A549 (cell line): ENCODE measurements around the gene EIF4G3. TPM values are rescaled to one million over a fixed set of nuclear protein-coding genes. Genes with fewer than 3 reads are reported as not detected.
"Not testable (repeated sequence)": the region's sequence is repeated elsewhere in the genome, so short reads cannot be mapped to it uniquely, and the experiment has no call there.

Experiments
- ATAC-seq, 2 experiments: fragments of 200-7000 bp in 1 of 2; fragments of >200 bp in 1 of 2; cut with Nextera tagmentation in 1 of 2; cut with Tn5 transposase in 1 of 2; 3 replicates each; pipeline versions ENCODE4 v1.8.0 to v1.9.1; 2018 to 2020; ENCODE audit warnings: mild to moderate bottlenecking in 1 of 2, moderate library complexity in 1 of 2
- CTCF ChIA-PET: fragments of 300-600 bp; sonication (Branson Sonifier 250); formaldehyde crosslinking; extraction: SDS; loops from one replicate; lab custom pipeline; 2021; ENCODE audit warnings: antibody characterized with exemption, inconsistent platforms; lab: Yijun Ruan, JAX
- POLR2A ChIA-PET: fragments of 350-600 bp; formaldehyde crosslinking; extraction: SDS; loops from one replicate; lab custom pipeline; 2021; ENCODE audit warnings: antibody characterized with exemption, inconsistent platforms; lab: Yijun Ruan, JAX
- DNase-seq, 2 experiments: peaks; one replicate each; pipeline versions ENCODE4 v3.0.0 to v3.0.0-alpha.2; 2011 to 2016; ENCODE audit warnings: low read depth in 1 of 2, low spot score in 1 of 2
- FAIRE-seq: peaks from 2 replicates; lab custom pipeline; 2011; peaks lifted over from hg19 to GRCh38; lab: Jason Lieb, UNC
- H3K27ac ChIP-seq, 2 experiments: fragments of >200 bp; sonication (Bioruptor Twin); formaldehyde crosslinking; 3 replicates each; pipeline ENCODE4 v1.5.1; 2016 to 2017
- H3K4me1 ChIP-seq: fragments of >200 bp; sonication (Bioruptor Twin); formaldehyde crosslinking; 3 replicates; pipeline ENCODE4 v1.6.1; 2016
- H3K4me2 ChIP-seq: fragments of >200 bp; sonication (Bioruptor Twin); formaldehyde crosslinking; 3 replicates; pipeline ENCODE4 v1.6.1; 2016
- H3K4me3 ChIP-seq: fragments of >200 bp; sonication (Bioruptor Twin); formaldehyde crosslinking; 3 replicates; pipeline ENCODE4 v1.5.1; 2016
- H3K9me3 ChIP-seq: fragments of >200 bp; sonication (Bioruptor Twin); formaldehyde crosslinking; 3 replicates; pipeline ENCODE4 v1.6.1; 2016
- BCL3 ChIP-seq: fragments of >200 bp; sonication (Bioruptor Twin); formaldehyde crosslinking; IDR thresholded peaks from 3 replicates; pipeline ENCODE4 v1.6.1; 2016
- CBX2 ChIP-seq: fragments of 200-600 bp; sonication (generic); IDR thresholded peaks from 2 replicates; pipeline ENCODE4 v1.6.1; 2016; ENCODE audit warnings: low read depth, mild to moderate bottlenecking, borderline replicate concordance
- CEBPB ChIP-seq, 2 experiments: fragments of >200 bp in 1 of 2; sonication (Bioruptor Twin) in 1 of 2; formaldehyde crosslinking in 1 of 2; IDR thresholded peaks; 2 replicates each; pipeline ENCODE4 v1.6.1; 2012 to 2016
- CHD2 ChIP-seq: fragments of 150-350 bp; IDR thresholded peaks from 2 replicates; pipeline ENCODE4 v1.6.1; 2014; ENCODE audit warnings: low read length; ENCODE audit not compliant: partially characterized antibody
- CHD4 ChIP-seq: fragments of 200-600 bp; sonication (generic); IDR thresholded peaks from 2 replicates; pipeline ENCODE4 v1.6.1; 2016; ENCODE audit warnings: antibody characterized with exemption, mild to moderate bottlenecking, borderline replicate concordance
- EHMT2 ChIP-seq: fragments of 200-600 bp; sonication (generic); IDR thresholded peaks from 2 replicates; pipeline ENCODE4 v1.6.1; 2016; ENCODE audit warnings: antibody characterized with exemption, low read depth, mild to moderate bottlenecking, moderate library complexity
- EP300 ChIP-seq, 2 experiments: fragments of >200 bp; sonication (Bioruptor Twin); formaldehyde crosslinking; IDR thresholded peaks; 2 replicates in 1 of 2; 3 replicates in 1 of 2; pipeline ENCODE4 v1.6.1; 2016 to 2017
- ESRRA ChIP-seq: fragments of 150-350 bp; IDR thresholded peaks from 2 replicates; pipeline ENCODE4 v1.6.1; 2014; ENCODE audit warnings: mild to moderate bottlenecking, low read length, borderline replicate concordance
- HOXB5 ChIP-seq: fragments of 250-450 bp; sonication (Bioruptor Pico); IDR thresholded peaks from 2 replicates; pipeline ENCODE4 v1.5.0; 2020; ENCODE audit warnings: mild to moderate bottlenecking, moderate library complexity
- JUN ChIP-seq, 2 experiments: fragments of >200 bp; sonication (Bioruptor Twin); formaldehyde crosslinking; IDR thresholded peaks; 2 replicates in 1 of 2; 3 replicates in 1 of 2; pipeline ENCODE4 v1.6.1; 2016 to 2017
- MAX ChIP-seq: IDR thresholded peaks from 2 replicates; pipeline ENCODE4 v1.6.1; 2012
- MYC ChIP-seq: IDR thresholded peaks from 2 replicates; pipeline ENCODE4 v1.6.1; 2012; ENCODE audit warnings: mild to moderate bottlenecking, inconsistent platforms, low read length, improper control_type of control experiment, borderline replicate concordance
- NPAS2 ChIP-seq: fragments of 250-450 bp; sonication (Bioruptor Pico); IDR thresholded peaks from 2 replicates; pipeline ENCODE4 v1.8.0; 2022; ENCODE audit warnings: mild to moderate bottlenecking, moderate library complexity, borderline replicate concordance
- PHF8 ChIP-seq: fragments of 200-600 bp; sonication (generic); IDR thresholded peaks from 2 replicates; pipeline ENCODE4 v1.6.1; 2016; ENCODE audit warnings: low read depth, mild to moderate bottlenecking, antibody characterized with exemption, moderate library complexity, borderline replicate concordance
- RAD21 ChIP-seq, 2 experiments: fragments of >200 bp in 1 of 2; sonication (Bioruptor Twin) in 1 of 2; formaldehyde crosslinking in 1 of 2; IDR thresholded peaks in 1 of 2; conservative IDR thresholded peaks in 1 of 2; 2 replicates in 1 of 2; 3 replicates in 1 of 2; pipeline ENCODE4 v1.6.1; 2012 to 2018; ENCODE audit warnings: inconsistent platforms in 1 of 2
- RARB ChIP-seq: fragments of 250-450 bp; sonication (Bioruptor Pico); IDR thresholded peaks from 2 replicates; pipeline ENCODE4 v1.8.0; 2021; ENCODE audit warnings: mild to moderate bottlenecking, moderate library complexity
- RCOR1 ChIP-seq: fragments of 150-350 bp; IDR thresholded peaks from 2 replicates; pipeline ENCODE4 v1.6.1; 2014; ENCODE audit warnings: antibody characterized with exemption, low read length, low read depth
- REST ChIP-seq: fragments of 200-600 bp; sonication (generic); IDR thresholded peaks from 2 replicates; pipeline ENCODE4 v1.6.1; 2016; ENCODE audit warnings: antibody characterized with exemption, mild to moderate bottlenecking, moderate library complexity
- RFX5 ChIP-seq: fragments of 450-650 bp; IDR thresholded peaks from 2 replicates; pipeline ENCODE4 v1.7.1; 2014; ENCODE audit warnings: antibody characterized with exemption, mild to moderate bottlenecking, moderate library complexity
- SMC3 ChIP-seq: fragments of >200 bp; sonication (Bioruptor Twin); formaldehyde crosslinking; IDR thresholded peaks from 3 replicates; pipeline ENCODE4 v1.6.1; 2018; ENCODE audit warnings: inconsistent platforms
- TFCP2L1 ChIP-seq: fragments of 250-450 bp; sonication (Bioruptor Pico); IDR thresholded peaks from 2 replicates; pipeline ENCODE4 v1.5.0; 2021; ENCODE audit warnings: mild to moderate bottlenecking
- USF2 ChIP-seq: fragments of 450-650 bp; IDR thresholded peaks from 2 replicates; pipeline ENCODE4 v1.6.1; 2014; ENCODE audit warnings: antibody characterized with exemption
- ZC3H11A ChIP-seq: fragments of 450-650 bp; IDR thresholded peaks from 2 replicates; pipeline ENCODE4 v1.6.1; 2014; ENCODE audit warnings: antibody characterized with exemption, mild to moderate bottlenecking
- ZNF302 ChIP-seq: fragments of 250-450 bp; sonication (Bioruptor Pico); IDR thresholded peaks from 2 replicates; pipeline ENCODE4 v1.9.0; 2021; ENCODE audit warnings: inconsistent platforms, mild to moderate bottlenecking, moderate library complexity
- WGBS: methylation state at CpG from one replicate; pipeline ENCODE4 v1.1.6; 2017; ENCODE audit errors: missing lambda C conversion rate; 5-methylcytosine and 5-hydroxymethylcytosine counted together
- polyA plus RNA-seq, 4 experiments: library from polyadenylated mRNA; depleted of rRNA in 3 of 4; stranded (reverse); fragments of >200 nt; fragmentation: RNase III in 1 of 4; extraction: RNeasy Plus Mini Kit Qiagen cat#74134 plus additional on column Dnase treatment in 1 of 4; gene quantifications; 2 replicates in 3 of 4; 3 replicates in 1 of 4; pipeline ENCODE4 v1.2.3, GENCODE V29; 2011 to 2017

Gene EIF4G3
- polyA plus RNA-seq, 2 of the 4 experiments (the other 2 are of a cell fraction): 25.0 to 51.3 TPM

GRCh38 chr1:21212126-21212525 is 35.4 kb upstream of the EIF4G3 start:
- H3K4me3 ChIP-seq: no peak overlapping the region
- TF ChIP-seq RAD21 (conservative IDR thresholded peaks at IDR 0.05 in 1 of 2, IDR thresholded peaks at IDR 0.05 in 1 of 2) (no peak), NPAS2 (no peak), ESRRA (no peak), JUN (IDR thresholded peaks at IDR 0.05) (no peak), RARB (CRISPR knock-in tag) (no peak), EHMT2 (no peak), RFX5 (no peak), PHF8 (no peak), EP300 (IDR thresholded peaks at IDR 0.05) (no peak), BCL3 (no peak), SMC3 (no peak), MAX (no peak), TFCP2L1 (CRISPR knock-in tag) (no peak), HOXB5 (no peak), RCOR1 (no peak), CBX2 (no peak), USF2 (no peak), CHD2 (no peak), CHD4 (no peak)
- TF ChIP-seq, all 56 proteins: peak for 0
- ATAC-seq (0 out of 6 replicates have a peak, but pooled peaks of 1 of the 2 experiments have one; percentile 30), FAIRE-seq (no peak), DNase-seq (no peak)
- H3K27ac ChIP-seq: no peak overlapping the region
- no peaks in the 10 kb centered on the region for H3K9me3 ChIP-seq
- POLR2A ChIA-PET: no interaction called here
- CTCF ChIA-PET: interaction anchor here (1.3 to 1.6 kb wide), 3 partner anchors 18 to 515 kb away, joined by 3 read pairs; no protein-coding TSS in a partner anchor
- peaks cover 7% of the 10 kb centered on the region; the same call in 2 of the 3 replicates for H3K4me1 ChIP-seq
- 0 out of 3 replicates have a peak overlapping the region, but pooled peaks have one; percentile 6 for H3K4me2 ChIP-seq
- 8% methylated on average over 3 of the region's 3 CpGs for WGBS

GRCh38 chr1:21208137-21208700 is 31.5 kb upstream of the EIF4G3 start:
- H3K27ac ChIP-seq, H3K4me3 ChIP-seq, H3K9me3 ChIP-seq, POLR2A ChIA-PET, ATAC-seq, H3K4me1 ChIP-seq, DNase-seq, FAIRE-seq, H3K4me2 ChIP-seq: not testable (repeated sequence)
- CTCF ChIA-PET: interaction anchor here (0.6 to 2.0 kb wide), 4 partner anchors 9 to 160 kb away, joined by 3 to 6 read pairs (median 4); no protein-coding TSS in a partner anchor
- 69% methylated on average over 6 of the region's 6 CpGs for WGBS

GRCh38 chr1:21206117-21206516 is 29.4 kb upstream of the EIF4G3 start:
- ATAC-seq (no peak), FAIRE-seq (no peak), DNase-seq (no peak)
- H3K4me2 ChIP-seq: no peak overlapping the region
- H3K9me3 ChIP-seq: no peaks in the 10 kb centered on the region
- WGBS: 67% methylated on average over 2 of the region's 2 CpGs
- ChIA-PET CTCF (interaction anchor here (0.6 to 1.2 kb wide), 4 partner anchors 11 to 1376 kb away, joined by 3 to 5 read pairs (median 4); no protein-coding TSS in a partner anchor), POLR2A (no interaction called here)
- H3K4me3 ChIP-seq: no peak overlapping the region
- TF ChIP-seq REST: no peak
- TF ChIP-seq ZC3H11A: no peak
- no peak for TF ChIP-seq MYC
- no peak for TF ChIP-seq CEBPB (IDR thresholded peaks at IDR 0.05)
- TF ChIP-seq HOXB5: no peak
- TF ChIP-seq ZNF302: no peak
- TF ChIP-seq, all 56 proteins: peak for 0
- Histone ChIP-seq H3K4me1 (no peaks in the 10 kb centered on the region), H3K27ac (no peak overlapping the region)
